ENCODE data around the gene PRCD.

PRCD gene

GRCh38 chr17:76575570-76575969, 35.7 kb downstream of the PRCD start:
- no peak for DNase-seq

DNA sequence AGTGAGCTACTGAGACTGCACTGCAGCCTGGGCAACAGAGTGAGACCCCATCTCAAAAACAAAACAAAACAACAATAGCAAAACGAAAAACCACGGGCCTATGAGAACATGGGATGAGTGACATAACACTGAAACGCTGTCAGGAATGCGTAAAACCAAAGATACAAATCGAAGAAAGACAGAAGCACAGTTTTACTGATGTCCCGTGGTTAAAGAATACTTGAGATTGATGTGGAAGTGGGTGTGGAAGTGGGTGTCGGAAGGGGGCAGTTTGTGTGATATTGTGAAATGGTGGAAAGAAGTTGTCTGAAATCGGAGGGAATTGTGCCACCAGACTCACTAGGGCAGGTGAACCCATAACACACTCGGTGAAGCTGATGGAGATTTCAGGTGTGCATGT, 36.3 kb downstream of the PRCD start:
- no peak for DNase-seq

DNA sequence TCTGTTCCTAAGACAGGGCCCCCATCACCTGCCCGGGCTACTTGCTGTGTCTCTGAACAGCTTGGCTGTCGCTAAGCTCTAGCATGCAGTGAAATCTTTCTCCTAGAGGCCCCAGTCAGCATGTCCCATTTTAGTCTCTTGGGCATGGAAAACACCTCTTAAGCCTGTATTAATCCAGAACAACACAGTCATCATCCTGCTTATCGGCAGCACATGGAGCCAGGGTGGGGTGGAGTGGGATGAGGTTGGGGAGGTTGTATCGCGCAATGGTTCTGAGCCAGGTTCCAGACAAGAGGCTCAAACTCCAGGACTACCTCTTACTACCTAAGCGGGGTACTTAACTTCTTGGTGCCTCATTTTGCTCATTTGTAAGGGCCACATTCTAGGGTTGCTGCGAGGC, 38.0 kb downstream of the PRCD start:
- DNase-seq = no peak

GRCh38 chr17:76578376-76578775, 38.5 kb downstream of the PRCD start:
- no peak for DNase-seq

- DNase-seq = no peak
Observed at GRCh38 chr17:76579281-76579680, 39.4 kb downstream of the PRCD start.

DNA sequence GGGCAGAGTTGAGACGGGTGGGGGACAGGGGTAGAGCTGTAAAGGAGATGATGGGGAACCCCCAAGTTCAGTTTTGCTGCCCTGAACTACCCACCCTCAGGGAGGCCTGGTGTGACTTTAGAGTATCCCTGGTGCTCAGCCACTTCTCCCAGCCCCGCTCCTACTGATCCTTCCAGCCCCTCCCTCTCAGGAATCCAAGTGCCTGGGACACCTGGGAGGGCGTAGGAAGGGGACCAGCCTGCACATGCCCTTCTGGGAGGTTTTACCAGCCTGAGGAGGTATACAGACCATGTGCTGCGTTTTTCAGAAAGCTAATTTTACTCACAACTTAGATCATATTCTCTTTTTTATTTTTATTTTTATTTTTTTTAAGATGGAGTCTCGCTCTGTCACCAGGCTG, 41.7 kb downstream of the PRCD start:
- no peak for DNase-seq

- DNase-seq = no peak
Observed at GRCh38 chr17:76582660-76583059, 42.8 kb downstream of the PRCD start.

DNA sequence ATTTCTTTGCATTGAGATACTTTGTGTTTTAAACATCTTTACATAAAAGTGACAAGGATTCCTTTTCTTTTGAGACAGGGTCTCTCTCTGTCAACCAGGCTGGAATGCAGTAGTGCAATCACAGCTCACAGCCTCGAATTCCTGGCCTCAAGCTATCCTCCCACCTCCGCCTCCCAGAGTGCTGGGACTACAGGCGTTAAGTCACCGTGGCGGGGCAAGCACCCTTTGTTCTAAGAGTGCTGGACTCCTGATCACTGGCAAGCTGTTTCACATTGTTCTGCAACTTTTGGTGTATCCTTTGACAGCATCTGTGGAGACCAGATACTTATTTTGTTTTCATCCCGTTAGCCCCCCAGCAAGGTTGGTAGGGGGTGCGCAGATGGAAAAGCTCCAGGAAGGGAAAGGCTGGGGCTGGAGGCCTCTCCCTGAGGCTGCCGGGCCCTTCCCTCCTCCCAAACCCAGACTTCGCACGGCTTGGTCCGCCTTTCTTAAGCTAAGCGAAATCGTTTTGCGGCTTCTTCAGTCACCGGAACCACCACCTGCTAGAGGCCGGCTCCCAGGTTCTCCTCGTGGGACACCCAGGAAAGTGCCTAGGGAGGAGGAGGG, 44.7 kb downstream of the PRCD start:
- no peak for DNase-seq

DNA sequence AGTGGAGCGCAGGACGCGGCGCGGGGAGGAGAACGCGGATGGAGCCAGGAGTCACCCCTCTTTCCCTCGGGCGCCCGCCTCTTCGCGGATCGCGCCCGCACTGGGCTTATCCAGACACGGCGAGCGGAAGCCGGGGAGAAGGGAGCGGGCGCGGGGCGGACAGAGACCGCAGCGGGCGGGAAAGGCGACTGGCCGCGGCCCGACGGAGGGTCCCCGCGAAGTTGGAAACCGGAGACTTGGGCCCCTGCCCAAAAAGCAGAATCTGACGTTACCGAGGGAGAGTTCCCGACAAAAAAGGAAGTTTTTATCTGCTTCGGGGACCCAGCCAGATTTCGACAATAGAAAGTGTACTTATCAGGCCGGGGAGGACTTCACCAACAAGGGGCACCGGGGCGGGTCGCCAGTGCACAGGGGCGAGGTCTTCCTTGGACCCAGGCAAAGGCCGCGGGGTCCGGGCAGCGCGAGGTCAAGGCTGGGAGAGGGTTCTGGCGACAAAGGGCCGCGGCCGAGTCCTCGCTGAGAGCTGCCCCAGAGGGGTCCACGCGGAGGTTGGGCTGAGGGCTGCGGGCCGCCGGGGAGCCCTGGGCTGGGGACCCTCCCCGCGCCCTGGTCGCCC, 45.3 kb downstream of the PRCD start:
- peak; percentile 29 to 48 for DNase-seq

DNA sequence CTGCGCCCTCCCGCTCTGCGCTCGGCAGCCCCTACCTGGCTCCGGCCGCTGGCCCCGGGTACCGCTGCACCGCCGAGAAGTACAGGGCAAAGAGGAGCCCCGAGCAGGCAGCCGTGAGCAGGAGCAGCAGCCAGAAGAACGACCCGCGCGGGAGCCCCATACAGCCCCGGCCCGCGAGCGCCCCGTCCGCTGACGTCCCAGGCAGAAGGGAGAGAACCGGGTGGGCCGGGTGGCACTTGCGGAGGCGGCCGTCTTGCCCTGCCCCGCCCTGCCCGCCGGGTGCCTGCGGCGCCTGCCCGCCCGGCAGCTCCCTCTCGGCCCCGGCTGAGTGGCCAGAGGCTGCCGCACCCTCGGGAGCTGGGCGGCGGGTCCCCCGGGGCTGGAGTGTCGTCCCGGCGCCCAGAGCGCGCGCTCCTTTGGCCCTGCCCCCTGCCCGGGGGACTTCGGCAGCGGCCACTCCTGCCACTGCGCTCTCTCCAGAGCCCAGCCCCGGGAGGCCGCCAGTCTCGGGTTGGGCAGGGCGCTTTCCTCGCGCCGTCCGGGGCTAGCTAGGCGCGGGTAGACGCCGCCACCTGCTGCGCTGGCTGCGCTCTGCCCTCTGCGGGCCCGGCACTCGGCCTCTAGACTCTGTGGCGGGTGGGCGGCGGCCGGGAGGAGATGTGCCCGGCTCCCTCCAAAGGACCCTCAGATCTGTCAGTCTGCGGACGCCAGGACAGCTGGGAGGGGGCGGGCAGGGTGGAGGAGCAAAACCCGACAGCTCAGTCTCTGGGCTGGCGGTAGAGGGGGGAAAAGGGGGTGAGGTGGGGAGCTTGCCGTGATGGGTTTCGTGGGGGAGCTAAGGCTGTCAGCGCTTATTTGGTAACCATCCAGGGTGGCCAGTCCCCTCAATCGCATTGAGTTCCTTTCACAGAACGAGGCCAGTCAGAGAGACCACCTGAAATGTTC, 46.1 kb downstream of the PRCD start, which contains the start of gene ST6GALNAC2:
Gene ST6GALNAC2, minus strand, starts transcription at position 212 of the 945 bp plus-strand sequence. Its CDS starts 52 bp downstream, at position 160.
- DNase-seq = peak; percentile 49 to 56

GRCh38 chr17:76586741-76587487, 47.1 kb downstream of the PRCD start:
- DNase-seq = no peak

DNA sequence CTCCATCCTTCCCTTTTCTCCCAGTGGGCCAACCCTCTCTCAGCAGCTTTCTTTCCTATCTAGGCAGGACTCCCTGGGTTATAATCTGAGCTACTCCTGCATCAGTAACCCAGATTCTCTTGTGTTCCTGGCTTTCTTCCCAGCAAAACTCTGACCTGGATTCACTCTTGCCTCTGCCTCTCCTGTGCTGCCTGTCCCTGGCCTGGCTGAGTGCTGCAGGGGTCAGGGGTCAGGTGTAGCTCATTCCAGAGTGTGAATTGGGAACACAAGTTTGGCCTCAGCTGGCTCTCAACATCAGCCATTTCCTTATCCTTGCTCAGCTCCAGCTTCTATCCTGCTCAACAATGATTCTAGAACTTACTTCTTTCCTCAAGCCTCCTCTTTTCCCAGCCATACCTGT, 48.3 kb downstream of the PRCD start:
- DNase-seq = no peak

GRCh38 chr17:76593384-76593826, 53.6 kb downstream of the PRCD start:
- DNase-seq = no peak

DNA sequence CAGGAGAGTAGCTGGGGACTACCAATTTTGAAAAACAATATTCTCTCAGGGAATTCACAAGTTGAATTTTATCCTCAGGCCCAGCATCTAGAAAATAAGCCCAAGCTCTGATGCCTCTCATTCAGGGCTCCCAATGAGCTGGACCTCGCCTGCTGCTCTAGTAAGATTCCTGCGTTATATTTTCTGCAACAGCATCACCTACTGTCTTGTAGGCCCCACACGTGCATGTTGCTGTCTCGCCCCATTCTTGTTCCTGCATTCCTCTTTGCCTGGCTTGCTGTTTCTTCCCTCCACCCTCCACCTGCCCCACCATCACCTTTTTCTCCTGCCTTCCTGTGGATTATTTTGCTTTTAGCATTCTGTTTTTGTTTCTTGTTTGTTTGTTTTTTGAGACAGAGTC, 54.1 kb downstream of the PRCD start:
- no peak for DNase-seq

GRCh38 chr17:76594690-76595089, 54.8 kb downstream of the PRCD start:
- DNase-seq = no peak
